K562 (cell line): Measurements from ENCODE around the gene MAML1. TPM values are rescaled to one million over a fixed set of nuclear protein-coding genes. Genes with fewer than 3 reads are reported as not detected.
A peak's percentile ranks its signal among the peaks of the same experiment; 100 is the strongest.

Experiments used
- ATF7 ChIP-seq: fragments of 450-650 bp; IDR thresholded peaks from 2 replicates; pipeline ENCODE4 v1.7.1; 2014; ENCODE audit warnings: mild to moderate bottlenecking, moderate library complexity
- BRD9 ChIP-seq: fragments of 450-650 bp; IDR thresholded peaks from 2 replicates; pipeline ENCODE4 v1.6.1; 2018; ENCODE audit warnings: low read depth; ENCODE audit not compliant: partially characterized antibody
- BRF1 ChIP-seq: IDR thresholded peaks from 3 replicates; pipeline ENCODE4 v1.6.1; 2011; ENCODE audit warnings: borderline replicate concordance, mild to moderate bottlenecking; ENCODE audit not compliant: insufficient read length; ENCODE audit errors: extremely low read depth
- CBFB ChIP-seq: sonication (generic); formaldehyde crosslinking; IDR thresholded peaks from 2 replicates; pipeline ENCODE4 v1.4.0; 2020; ENCODE audit warnings: mild to moderate bottlenecking, missing genetic modification reagents
- CREM ChIP-seq: IDR thresholded peaks from 2 replicates; pipeline ENCODE4 v1.6.1; 2014; ENCODE audit warnings: antibody characterized with exemption, low read depth
- DNMT1 ChIP-seq: fragments of 450-650 bp; IDR thresholded peaks from 2 replicates; pipeline ENCODE4 v1.6.1; 2016; ENCODE audit warnings: antibody characterized with exemption, mild to moderate bottlenecking
- ETV6 ChIP-seq, 3 experiments: fragments of 150-350 bp in 1 of 3; sonication (generic) in 1 of 3; formaldehyde crosslinking in 1 of 3; IDR thresholded peaks; 2 replicates each; pipeline versions ENCODE4 v1.6.1 to v1.8.0; 2014 to 2022; ENCODE audit warnings: borderline replicate concordance in 2 of 3, low read depth in 2 of 3, antibody characterized with exemption in 1 of 3, low read length in 1 of 3, mild to moderate bottlenecking in 1 of 3, missing genetic modification reagents in 1 of 3
- FOXK2 ChIP-seq, 2 experiments: fragments of 450-650 bp; IDR thresholded peaks in 1 of 2; conservative IDR thresholded peaks in 1 of 2; 2 replicates each; pipeline ENCODE4 v1.6.1; 2016; ENCODE audit warnings: low read depth in 2 of 2, mild to moderate bottlenecking in 1 of 2
- FUS ChIP-seq: fragments of 200-400 bp; formaldehyde crosslinking; optimal IDR thresholded peaks from 2 replicates; pipeline ENCODE3; 2017; ENCODE audit warnings: low read depth, low read length
- GATAD2B ChIP-seq: fragments of 450-650 bp; IDR thresholded peaks from 2 replicates; pipeline ENCODE4 v1.6.1; 2017; ENCODE audit warnings: mild to moderate bottlenecking, borderline replicate concordance
- HDAC1 ChIP-seq, 2 experiments: fragments of 450-650 bp; IDR thresholded peaks; 2 replicates each; pipeline ENCODE4 v1.6.1; 2016 to 2017; ENCODE audit warnings: inconsistent platforms in 1 of 2, mild to moderate bottlenecking in 1 of 2, moderate library complexity in 1 of 2
- HMG20A ChIP-seq: fragments of 450-650 bp; formaldehyde crosslinking; conservative IDR thresholded peaks from 2 replicates; pipeline ENCODE4 v1.4.0; 2020; ENCODE audit warnings: mild to moderate bottlenecking, mixed read lengths
- KAT8 ChIP-seq: fragments of 450-650 bp; IDR thresholded peaks from 2 replicates; pipeline ENCODE4 v1.6.1; 2016; ENCODE audit warnings: low read depth, mild to moderate bottlenecking
- LARP7 ChIP-seq: fragments of 450-650 bp; IDR thresholded peaks from 2 replicates; pipeline ENCODE4 v1.6.1; 2016
- MEIS2 ChIP-seq: fragments of 450-650 bp; IDR thresholded peaks from 2 replicates; pipeline ENCODE4 v1.6.1; 2014; ENCODE audit warnings: mild to moderate bottlenecking; ENCODE audit not compliant: partially characterized antibody
- NBN ChIP-seq: fragments of 450-650 bp; IDR thresholded peaks from 2 replicates; pipeline ENCODE4 v1.6.1; 2016; ENCODE audit warnings: low read depth, mild to moderate bottlenecking
- RAD51 ChIP-seq: fragments of 450-650 bp; IDR thresholded peaks from 2 replicates; pipeline ENCODE4 v1.7.1; 2016; ENCODE audit warnings: low read depth, mild to moderate bottlenecking, borderline replicate concordance
- RFX7 ChIP-seq: fragments of 250-450 bp; sonication (Bioruptor Pico); IDR thresholded peaks from 2 replicates; pipeline ENCODE4 v1.5.1; 2021; ENCODE audit warnings: mild to moderate bottlenecking
- SREBF2 ChIP-seq: sonication (generic); formaldehyde crosslinking; IDR thresholded peaks from 2 replicates; pipeline ENCODE4 v1.4.0; 2020; ENCODE audit warnings: mild to moderate bottlenecking, missing genetic modification reagents
- SRF ChIP-seq, 2 experiments: fragments of 250-450, 450-650 bp in 1 of 2; sonication (Bioruptor Pico) in 1 of 2; sonication (generic) in 1 of 2; formaldehyde crosslinking; IDR thresholded peaks; 2 replicates each; pipeline versions ENCODE4 v1.5.0 to v1.5.1; 2020 to 2022; ENCODE audit warnings: mild to moderate bottlenecking in 1 of 2, missing genetic modification reagents in 1 of 2
- TAF1 ChIP-seq: IDR thresholded peaks from 2 replicates; pipeline ENCODE4 v1.6.1; 2011; ENCODE audit warnings: mild to moderate bottlenecking, low read length, moderate library complexity; ENCODE audit not compliant: insufficient read depth, control insufficient read depth, severe bottlenecking; ENCODE audit errors: extremely low read depth
- TARDBP ChIP-seq: fragments of 450-650 bp; IDR thresholded peaks from 2 replicates; pipeline ENCODE4 v1.6.1; 2016
- TFAM ChIP-seq: fragments of 250-450 bp; sonication (Bioruptor Pico); conservative IDR thresholded peaks from 2 replicates; pipeline ENCODE4 v1.5.0; 2021; ENCODE audit warnings: mild to moderate bottlenecking, moderate library complexity
- YY1 ChIP-seq, 3 experiments: IDR thresholded peaks; 2 replicates each; pipeline ENCODE4 v1.6.1; 2011; ENCODE audit warnings: low read length in 2 of 3, mild to moderate bottlenecking in 2 of 3, moderate library complexity in 2 of 3, borderline replicate concordance in 1 of 3, control low read depth in 1 of 3, low read depth in 1 of 3; ENCODE audit not compliant: insufficient read depth in 3 of 3, insufficient replicate concordance in 2 of 3, control insufficient read depth in 1 of 3, insufficient read length in 1 of 3; ENCODE audit errors: extremely low read depth in 1 of 3
- ZNF124 ChIP-seq: sonication (generic); formaldehyde crosslinking; IDR thresholded peaks from 2 replicates; pipeline ENCODE4 v1.8.1; 2022; ENCODE audit warnings: missing genetic modification reagents
- ZNF354B ChIP-seq: fragments of 250-450 bp; sonication (Bioruptor Pico); IDR thresholded peaks from 2 replicates; pipeline ENCODE4 v1.4.0; 2020
- ZNF408 ChIP-seq: fragments of 250-450 bp; sonication (Bioruptor Pico); IDR thresholded peaks from 2 replicates; pipeline ENCODE4 v1.4.0; 2020; ENCODE audit warnings: low read depth, mild to moderate bottlenecking, moderate library complexity
- ZNF551 ChIP-seq: fragments of 250-450 bp; sonication (Bioruptor Pico); IDR thresholded peaks from 2 replicates; pipeline ENCODE4 v1.5.0; 2021; ENCODE audit warnings: mild to moderate bottlenecking, moderate library complexity
- ZNF717 ChIP-seq: fragments of 250-450 bp; sonication (Bioruptor Pico); IDR thresholded peaks from 2 replicates; pipeline ENCODE4 v1.5.0; 2021
- ZNF780A ChIP-seq: fragments of 250-450 bp; sonication (Bioruptor Pico); IDR thresholded peaks from 2 replicates; pipeline ENCODE4 v1.5.0; 2021; ENCODE audit warnings: mild to moderate bottlenecking
- polyA plus RNA-seq, 8 experiments: library from polyadenylated mRNA; depleted of rRNA in 4 of 8; stranded (reverse) in 5 of 8; unstranded in 3 of 8; fragments of >200 nt; fragmentation: Nextera tagmentation in 2 of 8; fragmentation: Illumina TruSeq in 1 of 8; extraction: Ambion mirVana in 2 of 8; extraction: Trizol in 1 of 8; gene quantifications; 2 replicates each; pipeline versions ENCODE4 v1.2.1 to v1.2.3, GENCODE V29; 2011 to 2014; ENCODE audit warnings: inconsistent platforms in 1 of 8, missing spikeins in 1 of 8
- total RNA-seq, 7 experiments: library from RNA; depleted of rRNA in 6 of 7; stranded (reverse); fragments of >200 nt in 6 of 7; fragmentation: Illumina TruSeq in 2 of 7; extraction: Trizol in 2 of 7; gene quantifications; 2 replicates each; pipeline versions ENCODE4 v1.2.1 to v1.2.3, GENCODE V29; 2011 to 2021; ENCODE audit warnings: low replicate concordance in 1 of 7
- TF ChIP-seq, protein P1 (sequence below): fragments of 450-650 bp; IDR thresholded peaks from 2 replicates; pipeline ENCODE4 v1.6.1; 2016

MAML1 gene
- total and polyA plus RNA-seq, 9 of the 15 experiments (the other 6 are each of a cell fraction or from before 2014, with no cell fraction given), result 0.32 to 18.4 (median 7.0) TPM

DNA sequence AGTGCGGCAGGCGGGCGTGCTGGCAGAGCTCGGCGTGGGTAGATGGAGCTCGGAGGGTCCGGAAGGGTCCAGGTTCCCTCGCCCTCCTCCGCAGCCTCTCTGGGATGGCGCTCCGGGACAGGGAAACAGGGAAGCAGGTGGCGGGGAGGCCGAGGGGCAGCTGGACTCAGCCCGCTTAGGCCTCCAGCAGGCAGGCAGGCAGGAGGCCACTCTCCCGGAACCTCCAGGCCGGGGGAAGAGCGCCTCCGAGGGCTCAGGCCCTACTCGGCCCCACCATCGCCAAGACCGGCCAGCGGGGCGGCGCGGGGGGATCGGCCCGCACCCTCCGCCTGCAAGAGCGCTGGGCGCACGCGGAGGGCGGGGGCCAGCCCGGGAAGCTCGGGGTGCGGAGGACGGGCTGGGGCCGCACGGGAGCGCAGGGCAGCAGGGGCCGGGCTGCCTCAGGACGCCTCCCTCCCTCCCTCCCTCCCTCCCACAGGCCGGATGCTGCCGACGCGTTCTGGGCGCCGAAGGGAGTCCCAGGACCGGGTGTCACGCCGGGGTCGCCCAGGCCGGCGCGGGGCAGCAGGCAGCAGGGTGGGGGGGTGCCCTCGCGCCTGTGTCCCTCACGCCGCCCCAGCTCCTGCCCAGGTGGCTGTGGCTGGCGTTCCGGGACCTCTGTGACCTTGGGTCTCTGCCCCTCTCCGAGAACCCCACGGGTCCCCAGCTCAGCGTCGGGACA is 73.1 kb downstream of the MAML1 start (continued):
- TF ChIP-seq MEIS2 (no peak), CBFB (CRISPR knock-in tag) (no peak), KAT8 (no peak), HDAC1 (IDR thresholded peaks at IDR 0.05) (no peak), CREM (peak; percentile 80), DNMT1 (no peak), ZNF408 (no peak), HMG20A (CRISPR knock-in tag) (no peak), BRD9 (no peak), FOXK2 (conservative IDR thresholded peaks at IDR 0.05 in 1 of 2, IDR thresholded peaks at IDR 0.05 in 1 of 2; ENCODE audit: low read depth in 2 of 2) (no peak), ATF7 (no peak), ZNF780A (no peak), FUS (no peak), GATAD2B (0 out of 2 replicates have a peak, but pooled peaks have one; percentile 35), ZNF354B (CRISPR knock-in tag) (no peak), TARDBP (no peak), NBN (no peak), SRF (CRISPR knock-in tag; IDR thresholded peaks at IDR 0.05) (no peak), TAF1 (no peak), SREBF2 (CRISPR knock-in tag) (no peak), LARP7 (no peak), RAD51 (no peak), ZNF551 (CRISPR knock-in tag) (no peak), ETV6 (IDR thresholded peaks at IDR 0.05; ENCODE audit: borderline replicate concordance in 1 of 2, low read depth in 2 of 2, low read length in 1 of 2) (no peak), ETV6 (CRISPR knock-in tag; IDR thresholded peaks at IDR 0.05; ENCODE audit: borderline replicate concordance) (peak; percentile 76; the same call in 1 of the 2 replicates), TFAM (no peak), ZNF717 (CRISPR knock-in tag) (no peak), YY1 (IDR thresholded peaks at IDR 0.05; ENCODE audit: borderline replicate concordance in 1 of 3, control insufficient read depth in 1 of 3, extremely low read depth in 1 of 3, insufficient read depth in 3 of 3, insufficient read length in 1 of 3, insufficient replicate concordance in 2 of 3, low read depth in 1 of 3, low read length in 2 of 3) (no peak), RFX7 (CRISPR knock-in tag) (no peak), BRF1 (no peak), ZNF124 (CRISPR knock-in tag) (no peak)
- TF ChIP-seq, protein P1, sequence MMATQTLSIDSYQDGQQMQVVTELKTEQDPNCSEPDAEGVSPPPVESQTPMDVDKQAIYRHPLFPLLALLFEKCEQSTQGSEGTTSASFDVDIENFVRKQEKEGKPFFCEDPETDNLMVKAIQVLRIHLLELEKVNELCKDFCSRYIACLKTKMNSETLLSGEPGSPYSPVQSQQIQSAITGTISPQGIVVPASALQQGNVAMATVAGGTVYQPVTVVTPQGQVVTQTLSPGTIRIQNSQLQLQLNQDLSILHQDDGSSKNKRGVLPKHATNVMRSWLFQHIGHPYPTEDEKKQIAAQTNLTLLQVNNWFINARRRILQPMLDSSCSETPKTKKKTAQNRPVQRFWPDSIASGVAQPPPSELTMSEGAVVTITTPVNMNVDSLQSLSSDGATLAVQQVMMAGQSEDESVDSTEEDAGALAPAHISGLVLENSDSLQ, result no peak
